Duodenal mucosa (tissue), 2 donors: Measurements from ENCODE around the gene PSMB9.
A peak's percentile ranks its signal among the peaks of the same experiment; 100 is the strongest.
"Not testable (repeated sequence)": the region's sequence is repeated elsewhere in the genome, so short reads cannot be mapped to it uniquely, and the experiment has no call there.

ENCODE experiments used
- H3K27ac ChIP-seq: one replicate; pipeline ENCODE4 v1.7.0; 2013; ENCODE audit warnings: low read depth, low read length
- H3K27me3 ChIP-seq, 2 donors: one replicate each; pipeline ENCODE4 v1.7.0; 2013; ENCODE audit warnings: low read length in 2 of 2, control low read depth in 1 of 2; ENCODE audit not compliant: insufficient read depth in 2 of 2, control insufficient read depth in 1 of 2
- H3K36me3 ChIP-seq, 2 donors: one replicate each; pipeline ENCODE4 v1.7.0; 2013; ENCODE audit warnings: low read length in 2 of 2, control low read depth in 1 of 2; ENCODE audit not compliant: insufficient read depth in 2 of 2, control insufficient read depth in 1 of 2
- H3K4me1 ChIP-seq, 2 donors: one replicate each; pipeline ENCODE4 v1.7.0; 2013; ENCODE audit warnings: low read length in 2 of 2, control low read depth in 1 of 2; ENCODE audit not compliant: insufficient read depth in 2 of 2, control insufficient read depth in 1 of 2
- H3K4me3 ChIP-seq, 2 donors: one replicate each; pipeline ENCODE4 v1.7.0; 2013; ENCODE audit warnings: low read length in 2 of 2, low read depth in 1 of 2
- H3K9ac ChIP-seq, 2 donors: one replicate each; pipeline ENCODE4 v1.7.0; 2013; ENCODE audit warnings: low read length in 2 of 2, low read depth in 1 of 2
- H3K9me3 ChIP-seq, 2 donors: one replicate each; pipeline ENCODE4 v1.7.0; 2013; ENCODE audit warnings: low read length in 2 of 2, control low read depth in 1 of 2; ENCODE audit not compliant: control insufficient read depth in 1 of 2

PSMB9 gene

GRCh38 chr6:32853541-32854375, at the start of gene PSMB9, which contains the start of gene TAP1:
Gene PSMB9, plus strand, starts transcription at chr6:32854192. Its CDS starts 38 bp downstream, at chr6:32854230.
Gene TAP1, minus strand, starts transcription at chr6:32853704. Its CDS starts 68 bp downstream, at chr6:32853636.
- H3K27ac ChIP-seq: peak within 1 kb of the TSS; percentile 100
- H3K27me3 ChIP-seq: no peaks in the 10 kb centered on the region
- H3K9ac ChIP-seq: peak within 1 kb of the TSS; percentile 97 to 100
- peak within 1 kb of the TSS; percentile 94 to 97 for H3K4me3 ChIP-seq
- peaks cover 41 to 43% of the 10 kb centered on the region in 2 donors for H3K4me1 ChIP-seq
- H3K36me3 ChIP-seq: peaks cover 42 to 43% of the 10 kb centered on the region in 2 donors
- H3K9me3 ChIP-seq: no peaks in the 10 kb centered on the region

GRCh38 chr6:32805404-32805803, 48.6 kb upstream of the PSMB9 start:
- H3K27ac ChIP-seq, H3K9me3 ChIP-seq, H3K4me1 ChIP-seq, H3K27me3 ChIP-seq, H3K36me3 ChIP-seq, H3K4me3 ChIP-seq, H3K9ac ChIP-seq: not testable (repeated sequence)

- H3K36me3 ChIP-seq: no peaks in the 10 kb centered on the region
- no peaks in the 10 kb centered on the region for H3K9me3 ChIP-seq
- no peak overlapping the region for H3K9ac ChIP-seq
- H3K27me3 ChIP-seq: peaks cover 0 to 3% of the 10 kb centered on the region in 2 donors
- no peak overlapping the region for H3K4me3 ChIP-seq
- no peaks in the 10 kb centered on the region for H3K4me1 ChIP-seq
- H3K27ac ChIP-seq: no peak overlapping the region
Measured at GRCh38 chr6:32807020-32807580, 46.9 kb upstream of the PSMB9 start.

GRCh38 chr6:32809171-32809570, 44.8 kb upstream of the PSMB9 start:
- H3K27ac ChIP-seq: no peak overlapping the region
- H3K9ac ChIP-seq: no peak overlapping the region
- no peaks in the 10 kb centered on the region for H3K27me3 ChIP-seq
- H3K36me3 ChIP-seq: no peaks in the 10 kb centered on the region
- no peak overlapping the region for H3K4me3 ChIP-seq
- H3K9me3 ChIP-seq: no peaks in the 10 kb centered on the region
- no peaks in the 10 kb centered on the region for H3K4me1 ChIP-seq

- H3K4me1 ChIP-seq: peaks cover 0 to 3% of the 10 kb centered on the region in 2 donors
- no peak overlapping the region for H3K27ac ChIP-seq
- no peak overlapping the region for H3K4me3 ChIP-seq
- no peaks in the 10 kb centered on the region for H3K36me3 ChIP-seq
- H3K9me3 ChIP-seq: no peaks in the 10 kb centered on the region
- no peak overlapping the region for H3K9ac ChIP-seq
- H3K27me3 ChIP-seq: no peaks in the 10 kb centered on the region
Measured at GRCh38 chr6:32814145-32814544, 39.8 kb upstream of the PSMB9 start.

GRCh38 chr6:32815115-32815514, 38.9 kb upstream of the PSMB9 start:
- H3K9me3 ChIP-seq: no peaks in the 10 kb centered on the region
- H3K4me1 ChIP-seq: peaks cover 0 to 3% of the 10 kb centered on the region in 2 donors
- peak overlapping the region in 1 of 2 donors; percentile 16 for H3K4me3 ChIP-seq
- no peak overlapping the region for H3K9ac ChIP-seq
- no peak overlapping the region for H3K27ac ChIP-seq
- no peaks in the 10 kb centered on the region for H3K27me3 ChIP-seq
- no peaks in the 10 kb centered on the region for H3K36me3 ChIP-seq

GRCh38 chr6:32815996-32816395, 38.0 kb upstream of the PSMB9 start:
- Histone ChIP-seq H3K4me3 (no peak overlapping the region), H3K27me3 (no peaks in the 10 kb centered on the region), H3K4me1 (peaks cover 0 to 3% of the 10 kb centered on the region in 2 donors), H3K36me3 (no peaks in the 10 kb centered on the region), H3K27ac (no peak overlapping the region), H3K9me3 (no peaks in the 10 kb centered on the region), H3K9ac (no peak overlapping the region)

- peaks cover 0 to 3% of the 10 kb centered on the region in 2 donors for H3K4me1 ChIP-seq
- no peaks in the 10 kb centered on the region for H3K9me3 ChIP-seq
- no peak within 1 kb of the TSS for H3K9ac ChIP-seq
- H3K27ac ChIP-seq: no peak within 1 kb of the TSS
- H3K36me3 ChIP-seq: no peaks in the 10 kb centered on the region
- H3K4me3 ChIP-seq: peak within 1 kb of the TSS; percentile 27 to 33
- H3K27me3 ChIP-seq: no peaks in the 10 kb centered on the region
Measured at GRCh38 chr6:32816746-32817204, 37.2 kb upstream of the PSMB9 start, which contains the start of gene HLA-DOB. Gene HLA-DOB, minus strand, starts transcription at chr6:32817002. Its CDS starts 51 bp downstream, at chr6:32816951.

- Histone ChIP-seq H3K27me3 (no peaks in the 10 kb centered on the region), H3K9ac (no peak overlapping the region), H3K9me3 (no peaks in the 10 kb centered on the region), H3K4me1 (peaks cover 0 to 3% of the 10 kb centered on the region in 2 donors), H3K36me3 (no peaks in the 10 kb centered on the region), H3K27ac (no peak overlapping the region), H3K4me3 (no peak overlapping the region)
Measured at GRCh38 chr6:32818867-32819266, 35.1 kb upstream of the PSMB9 start.

GRCh38 chr6:32819729-32820128, 34.3 kb upstream of the PSMB9 start:
- H3K27me3 ChIP-seq: no peaks in the 10 kb centered on the region
- H3K9me3 ChIP-seq: no peaks in the 10 kb centered on the region
- peaks cover 0 to 3% of the 10 kb centered on the region in 2 donors for H3K4me1 ChIP-seq
- no peak overlapping the region for H3K9ac ChIP-seq
- H3K4me3 ChIP-seq: no peak overlapping the region
- no peak overlapping the region for H3K27ac ChIP-seq
- H3K36me3 ChIP-seq: no peaks in the 10 kb centered on the region
